Measurements from ENCODE around the gene AHSP.
A peak's percentile ranks its signal among the peaks of the same experiment; 100 is the strongest.
"Not testable (repeated sequence)": the region's sequence is repeated elsewhere in the genome, so short reads cannot be mapped to it uniquely, and the experiment has no call there.

Gene AHSP

DNA sequence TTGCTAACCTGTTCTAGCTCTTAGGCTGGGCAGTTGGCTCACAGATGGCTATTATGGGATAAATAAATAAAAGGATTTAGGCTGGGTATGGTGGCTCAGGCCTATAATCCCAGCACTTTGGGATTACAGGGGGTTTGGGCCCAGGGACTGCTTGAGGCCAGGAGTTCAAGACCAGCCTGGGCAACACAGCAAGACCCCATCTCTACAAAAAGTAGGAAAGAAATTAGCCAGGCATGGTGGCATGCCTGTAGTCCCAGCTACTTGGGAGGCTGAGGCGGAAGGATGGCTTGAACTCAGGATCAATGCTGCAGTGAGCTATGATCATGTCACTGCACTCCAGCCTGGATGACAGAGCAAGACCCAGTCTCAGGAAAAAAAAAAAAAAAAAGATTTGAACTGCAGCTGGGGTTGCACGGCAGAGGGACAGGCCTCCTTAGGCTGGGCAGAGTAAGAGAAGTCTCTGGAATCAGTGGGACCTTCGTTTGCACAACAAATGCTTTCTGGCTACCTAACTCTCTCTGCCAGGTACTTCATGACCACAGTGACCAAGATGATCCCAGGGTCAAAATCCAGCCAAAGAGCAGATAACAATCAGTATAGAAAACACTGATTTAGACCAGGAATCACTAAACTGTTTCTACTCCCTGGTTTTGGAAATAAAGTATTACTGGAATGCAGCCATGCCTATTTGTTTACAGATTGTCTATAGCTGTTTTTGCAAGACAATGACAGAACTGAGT is 26.3 kb upstream of the AHSP start:
- DNase-seq (ENCODE audit: low read depth in 2 of 3, low spot score in 1 of 3), result no peak

DNA sequence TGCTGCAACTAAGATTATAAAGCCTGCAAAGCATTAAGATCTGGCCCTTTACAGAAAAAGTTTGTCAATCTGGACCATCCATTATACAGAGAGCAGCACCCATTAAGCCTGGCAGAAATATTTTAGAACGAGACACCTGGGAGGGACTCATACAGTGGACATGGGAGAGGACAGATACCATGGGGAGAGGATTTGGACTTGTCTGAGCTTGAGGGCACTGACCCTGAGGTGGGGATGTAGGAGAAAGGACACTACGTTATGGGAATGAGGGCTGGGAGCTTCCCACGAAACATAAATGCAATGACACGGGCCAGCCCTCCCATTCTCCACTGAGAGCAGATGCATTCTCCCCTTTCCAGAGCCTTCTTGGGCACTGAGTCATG is 25.7 kb upstream of the AHSP start:
- no peak for DNase-seq (ENCODE audit: low read depth in 2 of 3, low spot score in 1 of 3)

DNA sequence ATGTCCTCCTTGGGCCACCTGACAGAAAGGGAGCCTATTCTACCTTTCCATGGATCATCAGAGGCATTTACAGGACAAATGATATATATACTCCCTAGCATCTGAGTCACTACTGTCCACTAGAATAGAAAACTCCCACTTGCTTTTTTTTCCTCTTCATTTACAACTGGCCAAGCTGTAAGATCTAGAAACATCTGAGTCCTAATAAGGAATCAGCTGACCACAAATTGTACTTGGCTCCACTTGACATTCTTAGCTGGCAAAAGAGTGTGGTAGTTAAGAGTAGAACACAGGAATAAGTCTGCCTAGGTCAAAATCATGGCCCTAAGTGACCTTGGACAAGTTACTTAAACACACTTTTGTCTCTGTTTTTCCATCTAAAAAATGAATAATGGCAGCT is 24.7 kb upstream of the AHSP start:
- no peak for DNase-seq (ENCODE audit: low read depth in 2 of 3, low spot score in 1 of 3)

DNA sequence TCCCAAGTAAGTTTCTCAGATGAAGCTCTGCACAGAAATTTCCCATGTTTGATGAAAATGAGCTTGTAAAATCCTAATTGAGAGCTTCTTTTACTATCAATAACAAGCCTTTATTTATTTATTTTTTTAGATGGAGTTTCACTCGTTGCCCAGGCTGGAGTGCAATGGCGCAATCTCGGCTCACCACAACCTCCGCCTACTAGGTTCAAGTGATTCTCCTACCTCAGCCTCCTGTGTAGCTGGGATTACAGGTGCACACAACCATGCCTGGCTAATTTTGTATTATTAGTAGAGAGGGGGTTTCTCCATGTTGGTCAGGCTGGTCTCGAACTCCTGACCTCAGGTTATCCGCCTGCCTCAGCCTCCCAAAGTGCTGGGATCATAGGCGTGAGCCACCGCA is 24.1 kb upstream of the AHSP start:
- DNase-seq (ENCODE audit: low read depth in 2 of 3, low spot score in 1 of 3), result not testable (repeated sequence)

DNA sequence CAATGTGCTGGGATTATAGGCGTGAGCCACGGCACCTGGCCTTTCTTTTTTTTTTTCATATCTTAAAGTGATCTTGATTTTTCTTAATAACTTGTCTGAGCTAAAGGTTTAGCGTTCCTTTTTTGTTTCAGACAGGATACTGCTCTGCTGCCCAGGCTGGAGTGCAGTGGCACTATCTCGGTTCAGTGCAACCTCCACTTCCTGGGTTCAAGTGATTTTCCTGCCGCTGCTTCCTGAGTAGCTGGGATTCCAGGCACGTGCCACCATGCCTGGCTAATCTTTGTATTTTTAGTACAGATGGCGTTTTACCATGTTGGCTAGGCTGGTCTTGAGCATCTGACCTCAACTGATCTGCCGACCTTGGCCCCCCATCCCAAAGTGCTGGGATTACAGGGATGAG is 23.5 kb upstream of the AHSP start:
- DNase-seq (ENCODE audit: low read depth in 2 of 3, low spot score in 1 of 3), result no peak

DNA sequence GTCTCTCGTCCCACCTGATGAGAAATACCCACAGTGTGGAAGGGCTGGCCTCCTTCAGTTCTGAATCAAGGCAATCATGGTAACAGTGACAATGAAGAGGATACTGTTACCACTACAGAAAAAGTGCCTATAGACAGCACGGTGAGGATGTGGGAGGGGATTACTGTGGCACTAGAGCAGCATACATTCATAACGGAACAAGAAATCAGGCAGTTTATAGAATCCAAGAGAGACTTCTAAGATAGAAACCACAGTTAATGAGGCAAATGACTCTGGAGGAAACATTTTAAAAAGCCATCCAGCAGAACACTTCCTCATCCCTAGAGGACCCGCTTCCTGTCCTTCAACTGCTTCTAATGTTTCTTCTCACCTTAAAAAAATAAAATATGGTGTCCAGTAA is 22.2 kb upstream of the AHSP start:
- DNase-seq (ENCODE audit: low read depth in 2 of 3, low spot score in 1 of 3), result peak in 2 of 3 donors; percentile 9 to 15

DNA sequence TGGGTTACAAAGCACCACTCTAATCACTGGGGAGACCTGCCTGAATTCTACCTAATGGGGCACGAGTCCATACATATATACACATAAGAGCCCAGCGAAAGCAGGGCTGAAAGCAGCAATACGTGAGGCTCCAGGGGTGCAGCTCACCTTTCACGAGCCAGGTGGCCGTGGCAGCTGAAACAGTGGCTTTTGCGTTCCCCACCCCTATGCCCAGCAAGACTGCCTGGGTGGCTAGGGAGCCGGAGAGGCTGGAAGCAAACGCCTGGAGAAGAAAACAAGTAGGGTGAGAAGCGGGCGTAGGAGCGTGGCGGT is 20.1 kb upstream of the AHSP start:
- no peak for DNase-seq (ENCODE audit: low read depth in 2 of 3, low spot score in 1 of 3)

DNA sequence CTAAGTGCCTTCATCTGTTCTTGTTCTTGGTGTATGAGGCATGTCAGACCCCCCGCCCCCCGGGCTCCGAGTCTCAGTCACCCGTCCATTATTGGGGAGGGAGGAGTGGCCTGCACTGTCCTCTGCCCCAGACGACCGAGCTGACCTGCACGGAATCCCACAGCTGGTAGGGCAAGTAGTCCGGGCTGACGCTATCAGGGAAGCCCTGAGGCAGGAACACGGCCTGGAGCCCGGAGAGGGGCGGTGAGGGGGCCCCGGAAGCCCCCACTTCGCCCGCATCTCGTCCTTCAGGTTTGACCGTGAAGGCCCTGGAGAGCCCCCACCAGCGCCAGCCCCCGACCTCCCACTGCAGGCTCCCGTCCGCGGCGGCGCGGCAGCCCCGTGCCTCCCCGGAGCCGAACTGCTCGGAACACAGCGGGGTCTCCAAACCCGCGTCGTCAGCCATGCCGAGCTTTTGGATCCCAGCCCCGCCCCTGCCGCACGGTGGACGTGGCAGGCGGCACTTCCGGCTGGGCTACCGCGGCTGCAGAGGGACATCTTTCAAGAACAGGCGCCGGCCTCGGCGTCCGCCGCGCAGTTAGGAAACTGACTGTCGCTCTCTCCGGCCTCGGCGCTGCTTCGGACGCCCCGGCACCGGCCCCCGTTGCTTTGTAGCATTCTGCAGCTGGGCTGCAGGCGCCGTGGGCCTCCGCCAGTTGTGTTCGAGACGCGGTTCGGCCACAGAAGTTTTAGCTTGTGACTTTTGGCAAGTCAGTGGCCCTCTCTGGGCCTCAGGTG is 19.6 kb upstream of the AHSP start, which contains the start of gene RUSF1:
Gene RUSF1, minus strand, starts transcription at position 463 of the 777 bp plus-strand sequence. Its CDS starts 18 bp downstream, at position 445.
- DNase-seq (ENCODE audit: low read depth in 2 of 3, low spot score in 1 of 3), result peak; percentile 73 to 85 (median 75)

DNA sequence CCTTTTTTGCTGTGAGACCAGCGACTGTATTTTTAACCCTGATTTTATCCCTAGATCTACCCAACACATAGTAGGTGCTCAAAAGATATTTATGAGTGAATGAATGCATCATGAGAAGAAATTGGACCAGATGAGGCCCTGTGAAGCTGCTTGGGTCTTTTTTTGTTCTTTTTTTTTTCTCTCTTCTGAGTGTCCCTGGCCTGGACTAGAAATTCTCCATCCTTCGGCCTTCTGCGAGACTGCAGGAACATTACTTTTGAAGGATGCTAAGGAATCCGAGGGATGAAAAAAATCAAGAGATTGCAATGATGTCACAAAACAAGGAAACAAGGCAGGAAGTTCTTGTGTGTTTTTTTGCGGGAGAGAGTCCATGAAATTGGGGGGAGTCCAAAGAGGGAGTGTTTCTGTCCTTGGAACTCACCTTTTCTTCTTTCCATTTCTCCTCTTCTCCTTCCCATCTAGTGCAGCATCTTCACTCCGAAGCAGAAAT is 18.9 kb upstream of the AHSP start:
- no peak for DNase-seq (ENCODE audit: low read depth in 2 of 3, low spot score in 1 of 3)

DNA sequence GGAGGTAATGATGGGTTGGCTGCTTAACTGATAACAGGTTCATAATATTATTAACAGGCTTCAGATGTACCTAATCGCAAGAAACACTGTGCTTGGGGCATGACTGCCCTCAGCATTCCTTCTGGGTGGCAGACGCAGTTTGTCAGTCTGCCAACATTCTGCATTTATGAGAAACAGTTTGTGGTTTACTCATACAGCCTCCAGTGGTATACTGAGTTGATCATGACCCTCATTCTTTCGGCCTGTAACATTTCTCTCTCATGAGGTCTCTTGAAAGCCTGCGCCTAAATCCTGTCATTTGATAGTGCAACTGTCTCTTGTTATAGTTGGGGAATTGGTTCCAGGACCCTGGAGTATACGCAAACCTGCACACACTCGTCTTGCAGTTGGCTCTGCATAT is 14.6 kb upstream of the AHSP start:
- no peak for DNase-seq (ENCODE audit: low read depth in 2 of 3, low spot score in 1 of 3)

DNA sequence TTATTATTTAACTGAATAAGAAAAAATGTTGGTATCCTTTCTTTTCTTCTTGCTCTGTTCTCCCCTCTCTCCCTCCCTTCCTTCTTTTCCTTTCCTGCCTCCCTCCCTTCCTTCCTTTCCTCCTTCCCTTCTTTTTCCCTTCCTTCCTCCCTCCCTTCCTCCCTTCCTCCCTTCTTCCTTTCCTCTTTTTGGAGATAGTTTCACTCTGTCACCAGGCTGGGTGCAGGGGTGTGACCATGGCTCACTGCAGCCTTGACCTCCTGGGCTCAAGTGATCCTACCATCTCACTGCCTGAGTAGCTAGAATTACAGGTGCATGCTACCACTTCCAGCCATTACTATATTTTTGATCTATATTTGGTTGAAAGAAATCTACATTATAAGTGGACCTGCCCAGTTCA is 13.8 kb upstream of the AHSP start:
- no peak for DNase-seq (ENCODE audit: low read depth in 2 of 3, low spot score in 1 of 3)

DNA sequence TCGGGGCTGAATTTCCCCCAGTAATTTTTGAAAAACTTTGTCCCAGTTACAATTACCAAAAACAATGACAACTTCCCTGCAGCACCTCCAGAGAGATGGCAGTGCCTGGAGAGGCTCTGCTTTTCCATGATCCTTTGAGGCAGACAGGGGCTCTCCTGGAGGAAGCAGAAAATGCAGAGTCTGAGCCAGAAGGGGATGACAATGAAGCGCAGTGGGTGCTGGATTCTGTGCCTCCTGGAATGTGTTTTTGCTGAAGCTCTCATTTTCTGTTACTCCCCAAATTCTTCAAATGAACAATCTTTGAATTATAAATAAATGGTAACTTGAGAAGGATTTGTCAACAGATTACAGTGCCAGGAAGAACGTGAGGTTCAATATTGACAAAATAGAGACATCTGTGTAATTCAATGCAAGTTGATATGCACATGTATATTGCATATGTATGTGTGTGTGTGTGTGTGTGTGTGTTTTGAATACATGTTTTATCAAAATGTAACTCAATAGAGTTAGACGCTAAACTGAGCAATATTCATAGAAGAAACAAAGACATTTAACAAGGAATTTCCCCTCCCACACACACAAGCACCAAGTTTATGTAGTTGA is 9.8 kb upstream of the AHSP start:
- no peak for DNase-seq (ENCODE audit: low read depth in 2 of 3, low spot score in 1 of 3)

DNA sequence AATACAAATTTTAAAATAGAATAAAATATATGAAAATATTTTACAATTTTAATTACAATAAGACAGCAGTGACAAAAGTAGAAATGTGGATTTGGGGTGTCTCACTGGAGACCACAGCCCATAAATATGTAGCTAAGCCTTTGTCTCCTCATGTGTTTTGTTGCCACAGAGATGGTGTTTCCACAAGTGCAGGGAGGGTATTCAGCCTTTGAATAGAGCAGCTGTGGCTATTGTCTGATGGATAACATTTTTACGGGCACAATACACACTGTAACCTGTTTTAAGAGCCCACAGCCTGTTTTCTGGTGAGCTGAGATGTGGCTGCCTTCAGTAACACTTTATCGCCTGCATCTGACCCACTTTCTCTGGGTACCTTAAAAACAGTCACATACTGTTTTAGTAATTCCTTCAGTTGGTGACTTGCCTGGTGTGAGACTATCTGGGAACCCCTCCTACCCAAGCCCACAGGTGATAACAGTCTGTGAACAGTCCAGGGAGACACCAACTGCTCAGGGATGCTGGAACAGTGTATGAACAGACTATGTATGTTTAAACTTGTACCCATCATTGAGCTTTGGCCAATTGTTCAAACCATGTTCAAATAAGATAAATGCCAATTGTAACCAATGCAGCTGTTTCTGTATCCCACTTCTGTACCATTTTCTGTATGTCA is 7.8 kb upstream of the AHSP start:
- no peak for DNase-seq (ENCODE audit: low read depth in 2 of 3, low spot score in 1 of 3)

DNA sequence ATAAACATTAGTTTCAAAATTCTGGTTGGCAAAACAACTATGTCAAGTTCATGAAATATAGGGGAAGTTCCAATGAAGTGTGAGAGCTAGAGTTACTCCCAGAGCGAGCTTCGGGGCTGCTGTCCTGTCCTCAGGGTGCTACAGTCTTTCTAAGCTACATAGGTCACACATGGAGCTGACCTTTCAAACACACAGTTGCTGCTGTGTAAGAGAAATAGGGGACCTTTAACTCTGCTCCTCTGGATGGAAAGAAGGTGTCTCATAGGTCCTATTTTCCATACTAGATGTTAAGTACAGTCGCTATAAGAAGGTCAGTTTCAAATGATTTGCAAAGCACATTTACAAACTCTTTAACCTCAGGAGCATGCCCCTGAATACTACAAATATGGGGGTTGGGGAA is 6.3 kb upstream of the AHSP start:
- DNase-seq (ENCODE audit: low read depth in 2 of 3, low spot score in 1 of 3), result no peak

DNA sequence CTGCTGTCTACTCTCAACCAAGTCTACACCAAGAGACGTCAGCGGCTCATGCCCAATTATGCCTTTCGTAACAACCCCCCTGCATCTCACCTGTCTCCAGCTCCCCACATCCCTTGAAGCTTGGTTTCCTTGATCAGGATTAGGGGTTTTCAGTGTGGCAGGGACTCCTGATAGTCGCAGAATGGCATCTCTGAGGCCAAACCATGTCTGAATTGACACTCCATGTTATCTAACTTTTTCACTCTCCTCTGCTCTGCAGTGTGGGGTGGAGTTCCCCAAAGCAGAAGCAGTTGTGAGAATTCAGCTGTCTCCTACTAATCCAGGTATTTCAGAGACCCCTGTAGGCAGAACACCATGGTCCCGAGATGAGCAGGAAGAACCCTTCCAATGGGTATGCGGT is 5.6 kb upstream of the AHSP start:
- no peak for DNase-seq (ENCODE audit: low read depth in 2 of 3, low spot score in 1 of 3)

DNA sequence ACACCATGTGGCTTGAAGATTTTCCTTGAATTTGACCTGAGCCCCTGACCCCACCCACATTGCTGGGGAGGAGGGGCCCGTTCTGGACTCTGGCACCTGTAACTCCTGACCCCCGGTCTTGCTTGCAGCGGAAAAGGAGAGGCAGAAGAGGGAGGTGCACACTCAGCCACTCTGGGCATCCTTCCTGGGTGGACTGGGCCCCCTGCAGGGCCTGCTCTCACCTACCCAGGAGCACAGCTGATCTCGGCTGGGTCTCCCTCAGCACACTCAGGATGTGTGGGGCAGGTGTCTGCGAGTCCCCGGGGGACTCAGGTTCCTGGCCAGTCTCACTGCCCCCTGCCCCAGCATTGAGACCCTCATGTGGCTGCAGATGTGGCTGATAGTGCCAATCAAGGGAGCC is 3.9 kb upstream of the AHSP start:
- not testable (repeated sequence) for DNase-seq (ENCODE audit: low read depth in 2 of 3, low spot score in 1 of 3)

DNA sequence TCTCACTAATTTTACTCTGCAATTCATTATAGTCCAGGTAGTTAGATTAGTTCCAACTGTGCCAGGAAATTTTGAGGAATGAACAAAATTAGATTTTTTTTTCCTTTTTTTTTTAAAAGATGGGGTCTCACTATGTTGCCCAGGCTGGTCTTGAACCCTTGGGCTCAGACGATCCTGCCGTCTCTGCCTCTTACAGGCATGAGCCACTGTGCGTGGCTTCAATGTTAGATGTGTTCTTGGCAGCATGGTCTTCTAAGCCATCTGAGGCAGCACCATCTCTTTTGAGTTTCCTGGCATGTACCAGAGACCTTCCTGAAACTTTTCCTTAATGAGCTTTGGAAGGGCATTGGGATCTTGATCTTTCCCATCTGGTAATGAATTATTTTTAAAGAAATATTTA is 2.6 kb upstream of the AHSP start:
- no peak for DNase-seq (ENCODE audit: low read depth in 2 of 3, low spot score in 1 of 3)

DNA sequence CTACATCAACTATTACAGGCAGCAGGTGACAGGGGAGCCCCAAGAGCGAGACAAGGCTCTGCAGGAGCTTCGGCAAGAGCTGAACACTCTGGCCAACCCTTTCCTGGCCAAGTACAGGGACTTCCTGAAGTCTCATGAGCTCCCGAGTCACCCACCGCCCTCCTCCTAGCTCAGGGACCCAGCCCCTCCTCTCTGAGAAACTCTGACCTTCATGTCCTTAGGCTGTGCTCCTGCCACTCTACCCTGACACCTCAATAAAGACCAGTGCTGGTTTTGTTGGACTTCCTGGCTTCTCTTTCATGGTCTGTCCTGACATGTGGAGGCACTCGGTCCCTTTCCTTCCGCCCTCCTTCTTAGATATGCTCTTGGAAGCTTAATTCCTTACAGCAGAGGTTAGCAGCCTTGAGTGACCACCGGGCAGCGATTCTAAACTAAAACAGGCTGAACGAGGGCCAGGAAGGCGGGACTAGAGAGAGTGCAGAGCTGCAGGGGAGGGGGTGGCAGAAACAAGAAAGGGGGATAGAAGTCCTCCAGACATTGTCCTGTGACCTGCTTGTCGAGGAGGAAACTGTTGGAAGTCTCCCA is 915 bp downstream of the AHSP start:
- DNase-seq (ENCODE audit: low read depth in 2 of 3, low spot score in 1 of 3), result no peak

DNA sequence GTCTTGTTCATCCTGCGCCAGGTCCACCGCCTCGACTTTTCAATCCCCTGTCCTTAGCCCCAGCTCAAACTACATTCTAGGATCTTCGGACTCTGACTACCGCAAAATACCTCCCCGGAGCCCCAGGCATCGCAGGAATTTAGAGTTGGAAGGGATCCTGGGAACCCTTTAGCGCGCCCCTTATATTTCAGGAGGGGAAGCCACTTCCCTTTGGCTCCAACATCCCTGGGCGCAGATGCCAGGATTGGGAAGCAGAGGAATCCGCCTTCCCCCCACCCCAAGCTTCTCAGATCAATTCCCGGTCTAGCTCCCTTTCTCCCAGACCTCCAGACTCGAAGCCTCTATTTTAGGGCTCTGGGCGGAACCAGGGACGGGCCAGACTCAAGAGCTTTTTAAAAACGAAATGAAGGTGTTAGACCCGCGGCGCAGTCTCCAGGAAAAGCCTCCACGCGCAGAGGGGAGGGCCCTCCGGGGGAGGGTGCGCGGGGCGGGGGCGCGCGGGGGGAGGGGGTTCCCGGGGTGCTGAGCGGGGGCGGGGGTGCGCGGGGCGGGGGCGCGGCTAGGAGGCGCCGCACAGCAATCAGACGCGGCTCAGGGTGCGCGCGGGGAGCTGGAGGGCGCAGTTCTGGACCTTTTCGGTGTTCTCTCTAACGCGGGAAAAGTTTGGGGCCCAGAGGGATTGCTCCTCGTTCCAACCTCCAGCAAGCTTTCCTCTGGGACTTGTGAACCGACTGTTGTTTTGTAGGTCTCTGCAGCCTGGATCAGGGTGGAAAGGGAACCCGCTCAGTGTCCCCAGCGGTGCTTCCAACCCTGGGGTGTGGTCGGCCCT is 1.6 kb downstream of the AHSP start:
- no peak for DNase-seq (ENCODE audit: low read depth in 2 of 3, low spot score in 1 of 3)

DNA sequence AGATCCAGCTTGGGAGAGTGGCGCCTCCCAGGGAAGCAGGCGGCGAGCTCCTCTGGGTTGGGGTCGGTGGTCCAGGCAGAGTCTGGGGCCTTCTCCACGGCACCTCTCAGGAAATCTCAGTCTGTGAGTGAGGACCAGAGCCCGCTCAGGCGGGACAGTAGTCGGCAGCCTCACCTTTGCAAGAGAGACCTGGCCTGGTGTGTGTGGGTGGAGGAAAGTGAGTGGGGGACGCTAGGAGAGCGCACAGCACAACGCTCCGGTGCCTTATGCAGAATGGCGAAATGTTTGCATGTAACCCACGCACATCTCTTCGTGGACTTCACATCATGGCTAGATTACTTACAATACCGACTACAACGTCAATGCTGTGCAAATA is 2.2 kb downstream of the AHSP start:
- no peak for DNase-seq (ENCODE audit: low read depth in 2 of 3, low spot score in 1 of 3)

DNA sequence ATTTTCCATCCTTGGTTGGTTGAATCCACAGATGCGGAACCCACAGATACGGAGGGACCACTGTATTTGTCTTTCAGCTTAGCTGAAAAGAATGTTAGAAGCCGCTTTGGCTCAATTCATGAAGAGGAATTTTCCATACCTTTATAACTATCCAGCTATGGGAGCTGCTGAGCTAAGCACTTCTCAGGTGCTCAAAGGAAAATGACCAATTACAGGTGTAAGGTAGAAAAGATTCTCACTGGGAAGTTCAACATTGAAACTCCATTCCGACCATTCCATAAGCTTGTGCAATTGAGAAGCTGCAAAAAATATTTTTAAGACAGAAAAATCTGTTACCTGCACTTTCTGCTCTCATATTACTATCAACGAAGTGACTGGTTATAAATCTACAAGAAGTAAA is 2.7 kb downstream of the AHSP start:
- no peak for DNase-seq (ENCODE audit: low read depth in 2 of 3, low spot score in 1 of 3)

All from stimulated activated CD4-positive, alpha-beta T cell treated with anti-CD3 and anti-CD28 coated beads, Interleukin-12 subunit alpha, Interleukin-12 subunit beta, amount 100 ng/mL, for 48 hours (primary cell).